Left lung (tissue), 10 donors: ENCODE results near the gene ETV5. TPM values are rescaled to one million over a fixed set of nuclear protein-coding genes. Genes with fewer than 3 reads are reported as not detected.

ENCODE experiments used
- ATAC-seq: fragments of 200-7000 bp; cut with Tn5 transposase; one replicate; pipeline ENCODE4 v1.9.1; 2020; ENCODE audit warnings: moderate library complexity
- DNase-seq, 4 donors: peaks; one replicate each; pipeline ENCODE4 v3.0.0-alpha.2; 2013 to 2020
- H3K27ac ChIP-seq, 2 donors: fragments of 200-600 bp; sonication (generic) in 1 of 2; one replicate each; pipeline versions ENCODE4 v1.5.0 to v1.8.0; 2020 to 2021
- H3K27me3 ChIP-seq, 2 donors: fragments of 200-600 bp; sonication (generic) in 1 of 2; one replicate each; pipeline versions ENCODE4 v1.5.0 to v1.8.0; 2020 to 2021
- H3K36me3 ChIP-seq, 2 donors: fragments of 200-600 bp; sonication (generic) in 1 of 2; one replicate each; pipeline versions ENCODE4 v1.5.0 to v1.8.0; 2020 to 2021
- H3K4me1 ChIP-seq, 2 donors: fragments of 200-600 bp; one replicate each; pipeline ENCODE4 v1.8.0; 2021
- H3K4me3 ChIP-seq, 2 donors: fragments of 200-600 bp; sonication (generic) in 1 of 2; one replicate each; pipeline versions ENCODE4 v1.5.0 to v1.8.0; 2020 to 2021; ENCODE audit warnings: mild to moderate bottlenecking in 1 of 2
- H3K9me3 ChIP-seq, 2 donors: fragments of 200-600 bp; sonication (generic) in 1 of 2; one replicate each; pipeline versions ENCODE4 v1.5.0 to v1.8.0; 2020 to 2021
- CTCF ChIP-seq, 2 donors: fragments of 200-600 bp; sonication (generic) in 1 of 2; IDR thresholded peaks; one replicate each; pipeline versions ENCODE4 v1.5.0 to v1.8.0; 2021; ENCODE audit warnings: antibody characterized with exemption in 2 of 2
- intact Hi-C, 2 donors: fragments of 100-400 bp; cut with DNase I; formaldehyde crosslinking; loops; one replicate each; pipeline versions ENCODE4 v1.11.2 to v1.14.2; 2022
- polyA plus RNA-seq, 6 donors: library from polyadenylated mRNA; unstranded; fragments of 120-200 nt; gene quantifications; one replicate each; pipeline ENCODE4 v1.2.1, GENCODE V29; 2013; ENCODE audit not compliant: insufficient read length in 6 of 6
- total RNA-seq, 2 donors: library from RNA; stranded (reverse); fragmentation: NEBNext Ultra II Directional; extraction: Animal tissue kit (Norgen Biotek cat#: 25700); gene quantifications; one replicate each; pipeline ENCODE4 v1.2.1, GENCODE V29; 2021
- donor health status: DM: no; HTN: yes; CAD: no.
- donor health status: DM: no; HTN: no; CAD: no.

The ETV5 gene
- total and polyA plus RNA-seq, 8 donors: 40.7 to 332 (median 266) TPM

GRCh38 chr3:186067360-186068242 lies 41.3 kb downstream of the ETV5 start:
- no peaks in the 10 kb centered on the region for H3K9me3 ChIP-seq
- peaks cover 0 to 15% of the 10 kb centered on the region in 2 donors for H3K36me3 ChIP-seq
- TF ChIP-seq CTCF (IDR thresholded peaks at IDR 0.05): no peak
- no peak overlapping the region for H3K4me3 ChIP-seq
- no peak for DNase-seq
- ATAC-seq: no peak
- intact Hi-C loops: no loop called here
- no peaks in the 10 kb centered on the region for H3K4me1 ChIP-seq
- no peak overlapping the region for H3K27ac ChIP-seq
- H3K27me3 ChIP-seq: no peaks in the 10 kb centered on the region

GRCh38 chr3:186060222-186060621 lies 48.7 kb downstream of the ETV5 start:
- no peak for TF ChIP-seq CTCF (IDR thresholded peaks at IDR 0.05)
- H3K36me3 ChIP-seq: peaks cover 0 to 21% of the 10 kb centered on the region in 2 donors
- H3K4me3 ChIP-seq: no peak overlapping the region
- H3K9me3 ChIP-seq: no peaks in the 10 kb centered on the region
- H3K27ac ChIP-seq: no peak overlapping the region
- no peaks in the 10 kb centered on the region for H3K27me3 ChIP-seq
- DNase-seq (no peak), ATAC-seq (no peak)
- no peaks in the 10 kb centered on the region for H3K4me1 ChIP-seq
- intact Hi-C loops: no loop called here

GRCh38 chr3:186059192-186059591 lies 49.7 kb downstream of the ETV5 start:
- H3K27ac ChIP-seq: no peak overlapping the region

GRCh38 chr3:186058225-186058624 lies 50.7 kb downstream of the ETV5 start:
- Histone ChIP-seq H3K27me3 (no peaks in the 10 kb centered on the region), H3K4me3 (no peak overlapping the region), H3K27ac (no peak overlapping the region), H3K9me3 (no peaks in the 10 kb centered on the region), H3K4me1 (no peaks in the 10 kb centered on the region), H3K36me3 (peaks cover 0 to 19% of the 10 kb centered on the region in 2 donors)
- intact Hi-C loops: no loop called here
- no peak for ATAC-seq
- no peak for DNase-seq
- no peak for TF ChIP-seq CTCF (IDR thresholded peaks at IDR 0.05)

More at GRCh38 chr3:186059192-186059591, 49.7 kb downstream of the ETV5 start:
- no peak for DNase-seq
- Histone ChIP-seq H3K4me3 (no peak overlapping the region), H3K27me3 (no peaks in the 10 kb centered on the region), H3K9me3 (no peaks in the 10 kb centered on the region), H3K4me1 (no peaks in the 10 kb centered on the region), H3K36me3 (peaks cover 0 to 19% of the 10 kb centered on the region in 2 donors)
- ATAC-seq: no peak
- intact Hi-C loops: no loop called here
- TF ChIP-seq CTCF (IDR thresholded peaks at IDR 0.05): no peak

- ATAC-seq (no peak), DNase-seq (no peak)
- TF ChIP-seq CTCF (IDR thresholded peaks at IDR 0.05): no peak
- intact Hi-C loops: no loop called here
- H3K4me3 ChIP-seq: no peak overlapping the region
- H3K27ac ChIP-seq: no peak overlapping the region
- no peaks in the 10 kb centered on the region for H3K4me1 ChIP-seq
- H3K9me3 ChIP-seq: no peaks in the 10 kb centered on the region
- peaks cover 0 to 19% of the 10 kb centered on the region in 2 donors for H3K36me3 ChIP-seq
- no peaks in the 10 kb centered on the region for H3K27me3 ChIP-seq
Observed at GRCh38 chr3:186057594-186057993, 51.3 kb downstream of the ETV5 start.
